Endodermal cell (in vitro differentiated cells): ENCODE measurements around the gene HYCC1. TPM values are rescaled to one million over a fixed set of nuclear protein-coding genes. Genes with fewer than 3 reads are reported as not detected.

ENCODE experiments used
- DNase-seq: peaks from one replicate; pipeline ENCODE4 v3.0.0-alpha.2; 2017
- H3K27ac ChIP-seq: 2 replicates; pipeline ENCODE4 v1.5.1; 2013; ENCODE audit warnings: mild to moderate bottlenecking, low read depth, low read length, moderate library complexity
- H3K27me3 ChIP-seq: 2 replicates; pipeline ENCODE4 v1.6.1; 2013; ENCODE audit warnings: mild to moderate bottlenecking, low read length, moderate library complexity; ENCODE audit not compliant: insufficient read depth, control insufficient read depth, poor library complexity, severe bottlenecking
- H3K36me3 ChIP-seq: 2 replicates; pipeline ENCODE4 v1.7.0; 2013; ENCODE audit warnings: mild to moderate bottlenecking, low read length, moderate library complexity; ENCODE audit not compliant: control insufficient read depth, insufficient read depth
- H3K4me1 ChIP-seq: one replicate; pipeline ENCODE4 v1.7.0; 2013; ENCODE audit warnings: low read length; ENCODE audit not compliant: control insufficient read depth, insufficient read depth
- H3K4me3 ChIP-seq: 2 replicates; pipeline ENCODE4 v1.5.1; 2013; ENCODE audit warnings: mild to moderate bottlenecking, low read length, moderate library complexity
- H3K9ac ChIP-seq: 2 replicates; pipeline ENCODE4 v1.6.1; 2013; ENCODE audit warnings: mild to moderate bottlenecking, low read length, moderate library complexity; ENCODE audit not compliant: poor library complexity, severe bottlenecking; ENCODE audit errors: extremely low read depth
- H3K9me3 ChIP-seq: 2 replicates; pipeline ENCODE4 v1.6.1; 2013; ENCODE audit warnings: mild to moderate bottlenecking, low read length, moderate library complexity; ENCODE audit not compliant: control insufficient read depth
- H3K27ac Mint-ChIP-seq: 2 replicates; pipeline ENCODE4 v1.8.0; 2020; ENCODE audit warnings: mixed read lengths
- H3K27me3 Mint-ChIP-seq: 2 replicates; pipeline ENCODE4 v1.8.0; 2021; ENCODE audit warnings: mild to moderate bottlenecking, mixed read lengths; ENCODE audit not compliant: insufficient read depth
- H3K36me3 Mint-ChIP-seq: 2 replicates; pipeline ENCODE4 v1.8.0; 2020; ENCODE audit warnings: low read depth, mixed read lengths
- H3K4me1 Mint-ChIP-seq: 2 replicates; pipeline ENCODE4 v1.8.0; 2020; ENCODE audit warnings: mixed read lengths
- H3K4me3 Mint-ChIP-seq: 2 replicates; pipeline ENCODE4 v1.8.0; 2020; ENCODE audit warnings: mild to moderate bottlenecking, moderate library complexity, mixed read lengths
- H3K9me3 Mint-ChIP-seq: 2 replicates; pipeline ENCODE4 v1.8.0; 2020; ENCODE audit warnings: mild to moderate bottlenecking, mixed read lengths
- WGBS, 2 experiments: methylation state at CpG; one replicate each; pipeline versions ENCODE4 v1.1.5 to v1.1.7; 2013; ENCODE audit warnings: missing lambda C conversion rate in 2 of 2, mixed read lengths in 1 of 2; ENCODE audit not compliant: insufficient coverage in 1 of 2, insufficient read length in 1 of 2; 5-methylcytosine and 5-hydroxymethylcytosine counted together
- total RNA-seq, 2 donors: library from RNA; stranded (reverse); fragmentation: NEBNext Ultra II Directional in 1 of 2; extraction: Animal tissue kit (Norgen Biotek cat#: 25700) in 1 of 2; gene quantifications; 2 replicates in 1 of 2; 3 replicates in 1 of 2; pipeline ENCODE4 v1.2.1, GENCODE V29; 2021
- TF ChIP-seq, protein P1 (sequence below): fragments of 200-600 bp; sonication (generic); conservative IDR thresholded peaks from 2 replicates; pipeline ENCODE4 v1.5.0; 2021; ENCODE audit warnings: antibody characterized with exemption, mild to moderate bottlenecking

The HYCC1 gene
- total RNA-seq, 2 donors from 2014 or later = 92.1 to 138 TPM

DNA sequence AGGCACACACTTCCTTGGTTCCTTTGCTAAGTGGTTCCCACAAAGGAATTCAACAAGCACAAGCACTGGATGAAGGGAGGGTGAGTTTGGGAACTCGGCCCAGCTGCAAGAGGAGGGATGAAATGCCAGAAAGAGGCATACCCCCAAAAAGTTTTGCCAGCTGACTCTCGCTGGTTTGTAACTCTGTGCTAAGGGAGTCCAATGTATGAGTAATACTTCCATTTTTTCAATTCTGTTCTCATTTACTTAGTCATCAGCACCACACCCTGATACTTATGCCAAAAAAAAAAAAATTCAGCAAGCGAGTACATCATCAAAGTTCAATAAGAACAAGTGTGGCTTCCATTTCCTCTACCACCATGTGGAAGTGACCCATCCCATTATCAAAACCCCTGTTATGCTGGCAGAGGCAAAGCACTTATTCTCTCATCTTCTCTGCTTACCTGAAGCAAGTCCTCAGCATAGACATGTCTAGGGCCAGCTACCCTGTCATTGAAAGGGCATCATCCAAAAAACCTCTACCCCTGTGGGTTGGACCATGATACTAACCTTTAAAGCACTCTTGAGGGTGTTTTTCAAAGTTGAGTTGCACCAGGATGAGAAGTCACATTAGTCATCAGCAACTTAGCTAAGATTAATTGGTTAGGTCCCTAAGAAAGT lies 6.9 kb upstream of the HYCC1 start:
- H3K4me1 ChIP-seq = no peaks in the 10 kb centered on the region
- H3K9me3 ChIP-seq = no peaks in the 10 kb centered on the region
- Mint-ChIP-seq H3K4me1 (peaks cover 10% of the 10 kb centered on the region), H3K27ac (no peak overlapping the region), H3K27me3 (peaks cover 2% of the 10 kb centered on the region), H3K9me3 (no peaks in the 10 kb centered on the region), H3K4me3 (no peak overlapping the region), H3K36me3 (no peaks in the 10 kb centered on the region)
- H3K4me3 ChIP-seq = no peak overlapping the region
- H3K27ac ChIP-seq = no peak overlapping the region
- H3K27me3 ChIP-seq = no peaks in the 10 kb centered on the region
- WGBS, 2 experiments = 90 to 94% methylated on average over 2 to 3 of the region's 3 CpGs
- TF ChIP-seq, protein P1, sequence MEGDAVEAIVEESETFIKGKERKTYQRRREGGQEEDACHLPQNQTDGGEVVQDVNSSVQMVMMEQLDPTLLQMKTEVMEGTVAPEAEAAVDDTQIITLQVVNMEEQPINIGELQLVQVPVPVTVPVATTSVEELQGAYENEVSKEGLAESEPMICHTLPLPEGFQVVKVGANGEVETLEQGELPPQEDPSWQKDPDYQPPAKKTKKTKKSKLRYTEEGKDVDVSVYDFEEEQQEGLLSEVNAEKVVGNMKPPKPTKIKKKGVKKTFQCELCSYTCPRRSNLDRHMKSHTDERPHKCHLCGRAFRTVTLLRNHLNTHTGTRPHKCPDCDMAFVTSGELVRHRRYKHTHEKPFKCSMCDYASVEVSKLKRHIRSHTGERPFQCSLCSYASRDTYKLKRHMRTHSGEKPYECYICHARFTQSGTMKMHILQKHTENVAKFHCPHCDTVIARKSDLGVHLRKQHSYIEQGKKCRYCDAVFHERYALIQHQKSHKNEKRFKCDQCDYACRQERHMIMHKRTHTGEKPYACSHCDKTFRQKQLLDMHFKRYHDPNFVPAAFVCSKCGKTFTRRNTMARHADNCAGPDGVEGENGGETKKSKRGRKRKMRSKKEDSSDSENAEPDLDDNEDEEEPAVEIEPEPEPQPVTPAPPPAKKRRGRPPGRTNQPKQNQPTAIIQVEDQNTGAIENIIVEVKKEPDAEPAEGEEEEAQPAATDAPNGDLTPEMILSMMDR = no peak
- DNase-seq = no peak
- H3K36me3 ChIP-seq = no peaks in the 10 kb centered on the region
- H3K9ac ChIP-seq = no peak overlapping the region

DNA sequence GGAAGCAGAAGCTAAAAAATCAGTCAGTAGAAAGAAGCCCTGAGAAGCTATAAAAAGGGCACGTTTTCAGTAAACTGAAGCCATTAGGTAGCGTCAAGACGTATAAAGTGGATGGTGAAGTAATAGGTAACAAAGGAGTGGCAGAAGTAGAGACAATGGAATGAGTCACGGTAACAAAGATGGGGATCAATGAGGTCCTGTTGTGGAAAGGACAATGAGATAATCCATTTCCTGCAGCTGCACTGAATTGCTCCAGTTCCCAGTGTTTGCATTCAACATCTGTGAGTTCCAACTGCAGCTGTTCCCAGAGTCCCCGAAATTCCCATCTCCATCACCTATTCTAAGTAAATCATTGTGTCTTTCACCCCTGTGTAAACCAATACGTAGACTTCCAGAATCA lies 4.8 kb upstream of the HYCC1 start:
- H3K27ac ChIP-seq = no peak overlapping the region
- H3K27me3 ChIP-seq = no peaks in the 10 kb centered on the region
- TF ChIP-seq, protein P1 = no peak
- H3K36me3 ChIP-seq = no peaks in the 10 kb centered on the region
- peaks cover 6% of the 10 kb centered on the region for H3K4me1 ChIP-seq
- peaks cover 19% of the 10 kb centered on the region for H3K4me1 Mint-ChIP-seq
- WGBS, 2 experiments = 66 to 71% methylated on average over 5 to 6 of the region's 6 CpGs
- no peak overlapping the region for H3K9ac ChIP-seq
- H3K36me3 Mint-ChIP-seq = no peaks in the 10 kb centered on the region
- H3K4me3 ChIP-seq = no peak overlapping the region
- no peak for DNase-seq
- no peaks in the 10 kb centered on the region for H3K9me3 ChIP-seq
- no peak overlapping the region for H3K4me3 Mint-ChIP-seq
- no peak overlapping the region for H3K27ac Mint-ChIP-seq
- H3K27me3 Mint-ChIP-seq = peaks cover 2% of the 10 kb centered on the region
- H3K9me3 Mint-ChIP-seq = no peaks in the 10 kb centered on the region

DNA sequence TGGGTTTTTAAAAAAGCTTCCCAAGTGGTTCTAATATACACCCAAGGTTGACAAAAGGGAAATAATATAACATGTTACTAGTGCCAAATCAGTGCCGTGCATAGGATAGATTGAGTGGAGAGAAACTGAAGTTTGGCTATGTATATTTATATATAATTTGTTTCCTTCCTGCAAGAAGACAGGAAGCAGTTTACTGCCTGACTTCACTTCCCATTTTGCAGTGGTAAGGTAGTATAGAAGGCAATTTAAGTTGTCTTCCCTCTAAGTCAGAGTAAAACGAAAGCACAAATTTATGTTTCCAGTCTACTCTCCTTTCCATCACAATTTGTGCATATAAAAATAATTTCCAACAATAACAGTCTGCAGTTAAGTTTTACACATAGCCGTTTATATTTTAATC lies 3.4 kb upstream of the HYCC1 start:
- H3K9ac ChIP-seq = no peak overlapping the region
- H3K9me3 ChIP-seq = no peaks in the 10 kb centered on the region
- Mint-ChIP-seq H3K27ac (no peak overlapping the region), H3K27me3 (no peaks in the 10 kb centered on the region), H3K36me3 (no peaks in the 10 kb centered on the region), H3K4me1 (peaks cover 19% of the 10 kb centered on the region), H3K4me3 (no peak overlapping the region), H3K9me3 (no peaks in the 10 kb centered on the region)
- H3K36me3 ChIP-seq = no peaks in the 10 kb centered on the region
- TF ChIP-seq, protein P1 = no peak
- H3K27me3 ChIP-seq = no peaks in the 10 kb centered on the region
- WGBS, 2 experiments = 58 to 63% methylated on average over 2 to 3 of the region's 3 CpGs
- peaks cover 6% of the 10 kb centered on the region for H3K4me1 ChIP-seq
- no peak overlapping the region for H3K4me3 ChIP-seq
- DNase-seq = no peak
- H3K27ac ChIP-seq = no peak overlapping the region
